Left ventricle myocardium superior (tissue), 1 donor: Measurements from ENCODE around the gene LLGL2. TPM values are rescaled to one million over a fixed set of nuclear protein-coding genes. Genes with fewer than 3 reads are reported as not detected.

Experiments used
- ATAC-seq: fragments of 200-7000 bp; cut with Tn5 transposase; one replicate; pipeline ENCODE4 v1.9.1; 2020; ENCODE audit warnings: mild to moderate bottlenecking, moderate library complexity
- DNase-seq: peaks from one replicate; pipeline ENCODE4 v3.0.0-alpha.2; 2020
- intact Hi-C: fragments of 100-400 bp; cut with micrococcal nuclease; formaldehyde crosslinking; loops from one replicate; pipeline ENCODE4 v1.11.0; 2022
- total RNA-seq: library from RNA; stranded (reverse); fragmentation: NEBNext Ultra II Directional; extraction: Animal tissue kit (Norgen Biotek cat#: 25700); gene quantifications from one replicate; pipeline ENCODE4 v1.2.1, GENCODE V29; 2021
- donor health status: DM: no; HTN: yes; CAD: no; lungs with severe emphysema.

The LLGL2 gene
- total RNA-seq, 1 donor from 2014 or later: 5.1 TPM

GRCh38 chr17:75542229-75542628 is 16.7 kb downstream of the LLGL2 start:
- intact Hi-C loops: no loop called here
- ATAC-seq: no peak

GRCh38 chr17:75542728-75543336 is 17.3 kb downstream of the LLGL2 start:
- no peak for ATAC-seq
- no peak for DNase-seq
- intact Hi-C loops: no loop called here

More at GRCh38 chr17:75542229-75542628, 16.7 kb downstream of the LLGL2 start:
- DNase-seq: no peak

GRCh38 chr17:75544250-75544649 is 18.8 kb downstream of the LLGL2 start:
- DNase-seq (no peak), ATAC-seq (no peak)
- intact Hi-C loops: no loop called here

- DNase-seq (no peak), ATAC-seq (peak; percentile 19)
- intact Hi-C loops: no loop called here
Measured at GRCh38 chr17:75546181-75546580, 20.7 kb downstream of the LLGL2 start.

GRCh38 chr17:75547091-75547490 is 21.6 kb downstream of the LLGL2 start:
- no peak for ATAC-seq
- DNase-seq: no peak
- intact Hi-C loops: no loop called here

GRCh38 chr17:75548813-75549212 is 23.3 kb downstream of the LLGL2 start:
- ATAC-seq (no peak), DNase-seq (no peak)
- intact Hi-C loops: no loop called here

- DNase-seq (peak; percentile 44), ATAC-seq (peak; percentile 87)
- intact Hi-C loops: no loop called here
Measured at GRCh38 chr17:75549246-75550138, 24.0 kb downstream of the LLGL2 start.

GRCh38 chr17:75550139-75550465 is 24.6 kb downstream of the LLGL2 start:
- no peak for DNase-seq
- intact Hi-C loops: no loop called here
- ATAC-seq: no peak

GRCh38 chr17:75551266-75551665 is 25.8 kb downstream of the LLGL2 start:
- ATAC-seq (no peak), DNase-seq (no peak)
- intact Hi-C loops: no loop called here

- intact Hi-C loops: no loop called here
- DNase-seq (no peak), ATAC-seq (no peak)
Measured at GRCh38 chr17:75552425-75553294, 27.2 kb downstream of the LLGL2 start.

GRCh38 chr17:75553295-75554110 is 28.0 kb downstream of the LLGL2 start:
- ATAC-seq (no peak), DNase-seq (no peak)
- intact Hi-C loops: no loop called here

GRCh38 chr17:75555679-75556153 is 30.2 kb downstream of the LLGL2 start:
- no peak for DNase-seq
- no peak for ATAC-seq
- intact Hi-C loops: no loop called here

GRCh38 chr17:75557075-75557851 is 31.8 kb downstream of the LLGL2 start:
- ATAC-seq (peak; percentile 51), DNase-seq (no peak)
- intact Hi-C loops: no loop called here

- no peak for DNase-seq
- intact Hi-C loops: no loop called here
- ATAC-seq: no peak
Measured at GRCh38 chr17:75557852-75558665, 32.6 kb downstream of the LLGL2 start.

- DNase-seq: no peak
- ATAC-seq: no peak
- intact Hi-C loops: no loop called here
Measured at GRCh38 chr17:75558666-75559530, 33.4 kb downstream of the LLGL2 start.

GRCh38 chr17:75559958-75560533 is 34.5 kb downstream of the LLGL2 start:
- ATAC-seq (no peak), DNase-seq (no peak)
- intact Hi-C loops: no loop called here
